NB4 (cell line): Measurements from ENCODE around the gene ZCCHC12.
A peak's percentile ranks its signal among the peaks of the same experiment; 100 is the strongest.

ENCODE experiments used
- CTCF ChIP-seq: IDR thresholded peaks from one replicate; pipeline ENCODE4 v1.5.1; 2012; ENCODE audit warnings: low read depth, low read length
- MAX ChIP-seq: IDR thresholded peaks from 2 replicates; pipeline ENCODE4 v1.6.1; 2011; ENCODE audit warnings: low read depth, low read length

GRCh38 chrX:118847676-118848075, 24.1 kb downstream of the ZCCHC12 start:
- TF ChIP-seq CTCF (peak; percentile 51), MAX (no peak)
